Stimulated activated CD4-positive, alpha-beta T cell treated with anti-CD3 and anti-CD28 coated beads, Interleukin-15, amount 100 ng/mL, for 1 hour (primary cell): ENCODE measurements around the gene AK2.
"Not testable (repeated sequence)": the region's sequence is repeated elsewhere in the genome, so short reads cannot be mapped to it uniquely, and the experiment has no call there.

Source experiments
- DNase-seq, 2 donors: peaks; one replicate each; pipeline ENCODE4 v3.0.0-alpha.2; 2020; ENCODE audit warnings: low read depth in 1 of 2, low spot score in 1 of 2

The AK2 gene

GRCh38 chr1:32977546-32978087, 59.1 kb downstream of the AK2 start:
- DNase-seq, result no peak

GRCh38 chr1:32975055-32975454, 61.6 kb downstream of the AK2 start:
- not testable (repeated sequence) for DNase-seq

GRCh38 chr1:32973458-32973857, 63.2 kb downstream of the AK2 start:
- DNase-seq, result not testable (repeated sequence)

- no peak for DNase-seq
These were observed 63.8 kb downstream of the AK2 start for GRCh38 chr1:32972814-32973428.

- no peak for DNase-seq
These were observed 65.1 kb downstream of the AK2 start for GRCh38 chr1:32971576-32971975.

GRCh38 chr1:32971156-32971555, 65.5 kb downstream of the AK2 start:
- DNase-seq, result no peak

GRCh38 chr1:32969566-32969965, 67.1 kb downstream of the AK2 start:
- DNase-seq, result no peak

- DNase-seq, result no peak
These were observed 68.7 kb downstream of the AK2 start for GRCh38 chr1:32967888-32968568.

- no peak for DNase-seq
These were observed 69.8 kb downstream of the AK2 start for GRCh38 chr1:32966900-32967299.

GRCh38 chr1:32965251-32965747, 71.4 kb downstream of the AK2 start:
- DNase-seq, result no peak

- DNase-seq, result peak; percentile 92 to 93
These were observed 72.0 kb downstream of the AK2 start, which contains the start of gene RNF19B for GRCh38 chr1:32964461-32965250. Gene RNF19B, minus strand, starts transcription at chr1:32964809. Its CDS starts 124 bp downstream, at chr1:32964685.

- DNase-seq, result peak; percentile 37 to 42
These were observed 72.8 kb downstream of the AK2 start for GRCh38 chr1:32963746-32964460.

- DNase-seq, result no peak
These were observed 74.3 kb downstream of the AK2 start for GRCh38 chr1:32962248-32962896.

GRCh38 chr1:32960819-32961355, 75.8 kb downstream of the AK2 start:
- DNase-seq, result no peak

GRCh38 chr1:32960342-32960741, 76.3 kb downstream of the AK2 start:
- DNase-seq, result no peak

- no peak for DNase-seq
These were observed 77.9 kb downstream of the AK2 start for GRCh38 chr1:32958827-32959226.
